Brain microvascular endothelial cell (primary cell): ENCODE results near the gene KATNB1.

Experiments used
- DNase-seq: peaks from one replicate; pipeline ENCODE4 v3.0.0-alpha.2; 2020
- H3K27ac ChIP-seq: fragments of 250-450 bp; sonication (Bioruptor Pico); 2 replicates; pipeline ENCODE4 v1.5.1; 2020; ENCODE audit warnings: mild to moderate bottlenecking, moderate library complexity
- H3K27me3 ChIP-seq: fragments of 250-450 bp; sonication (Bioruptor Pico); replicated peaks from 2 replicates; pipeline ENCODE4 v1.5.1; 2020; ENCODE audit warnings: mild to moderate bottlenecking
- H3K36me3 ChIP-seq: fragments of 250-450 bp; sonication (Bioruptor Pico); replicated peaks from 2 replicates; pipeline ENCODE4 v1.5.1; 2020; ENCODE audit warnings: mild to moderate bottlenecking
- H3K4me3 ChIP-seq: 2 replicates; pipeline ENCODE4 v1.5.1; 2011; ENCODE audit warnings: low read depth, mild to moderate bottlenecking, control low read depth, low read length, moderate library complexity
- CTCF ChIP-seq: IDR thresholded peaks from 2 replicates; pipeline ENCODE4 v1.5.1; 2011; ENCODE audit warnings: low read depth, mild to moderate bottlenecking, moderate library complexity, low read length, control low read depth, inconsistent platforms; ENCODE audit errors: missing control alignments
- in situ Hi-C: cut with HindIII; loops from 2 replicates; pipeline ENCODE4 v1.10.0; 2017; ENCODE audit warnings: low sequenced_read_pairs, low pct_ligation_motif_present

Gene KATNB1

GRCh38 chr16:57758331-57759117 is 23.0 kb downstream of the KATNB1 start:
- in situ Hi-C loops, result no loop called here
- Histone ChIP-seq H3K36me3 (peaks cover 53% of the 10 kb centered on the region), H3K27ac (no peak overlapping the region), H3K27me3 (no peaks in the 10 kb centered on the region), H3K4me3 (no peak overlapping the region)
- no peak for DNase-seq
- no peak for TF ChIP-seq CTCF

DNA sequence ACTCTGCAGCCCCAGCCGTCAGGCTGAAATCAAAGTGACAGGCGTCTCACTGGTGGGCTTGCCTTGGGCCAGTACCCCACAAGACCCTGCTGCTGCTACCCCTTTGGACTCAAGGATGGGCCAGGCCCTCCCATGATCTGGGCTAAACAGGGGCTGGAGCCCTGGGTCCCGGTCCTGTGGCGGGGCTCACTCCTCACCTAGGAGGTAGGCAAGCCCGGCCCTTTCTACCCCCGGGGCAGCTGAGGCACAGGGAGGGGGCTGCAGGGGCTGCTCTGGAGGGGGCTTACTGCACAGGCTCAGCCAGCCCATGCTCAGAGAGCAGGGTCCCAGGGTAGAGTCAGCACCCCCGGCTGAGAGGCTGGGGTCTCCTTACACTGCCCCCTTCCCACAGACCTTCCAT is 23.6 kb downstream of the KATNB1 start:
- H3K36me3 ChIP-seq, result peaks cover 50% of the 10 kb centered on the region
- no peaks in the 10 kb centered on the region for H3K27me3 ChIP-seq
- H3K4me3 ChIP-seq, result no peak overlapping the region
- H3K27ac ChIP-seq, result no peak overlapping the region
- in situ Hi-C loops, result no loop called here
- TF ChIP-seq CTCF, result no peak
- DNase-seq, result no peak

- TF ChIP-seq CTCF, result no peak
- H3K27ac ChIP-seq, result no peak overlapping the region
- DNase-seq, result no peak
- in situ Hi-C loops, result no loop called here
- peaks cover 52% of the 10 kb centered on the region for H3K36me3 ChIP-seq
- no peak overlapping the region for H3K4me3 ChIP-seq
- H3K27me3 ChIP-seq, result no peaks in the 10 kb centered on the region
These were observed 24.2 kb downstream of the KATNB1 start for GRCh38 chr16:57759541-57760356.

DNA sequence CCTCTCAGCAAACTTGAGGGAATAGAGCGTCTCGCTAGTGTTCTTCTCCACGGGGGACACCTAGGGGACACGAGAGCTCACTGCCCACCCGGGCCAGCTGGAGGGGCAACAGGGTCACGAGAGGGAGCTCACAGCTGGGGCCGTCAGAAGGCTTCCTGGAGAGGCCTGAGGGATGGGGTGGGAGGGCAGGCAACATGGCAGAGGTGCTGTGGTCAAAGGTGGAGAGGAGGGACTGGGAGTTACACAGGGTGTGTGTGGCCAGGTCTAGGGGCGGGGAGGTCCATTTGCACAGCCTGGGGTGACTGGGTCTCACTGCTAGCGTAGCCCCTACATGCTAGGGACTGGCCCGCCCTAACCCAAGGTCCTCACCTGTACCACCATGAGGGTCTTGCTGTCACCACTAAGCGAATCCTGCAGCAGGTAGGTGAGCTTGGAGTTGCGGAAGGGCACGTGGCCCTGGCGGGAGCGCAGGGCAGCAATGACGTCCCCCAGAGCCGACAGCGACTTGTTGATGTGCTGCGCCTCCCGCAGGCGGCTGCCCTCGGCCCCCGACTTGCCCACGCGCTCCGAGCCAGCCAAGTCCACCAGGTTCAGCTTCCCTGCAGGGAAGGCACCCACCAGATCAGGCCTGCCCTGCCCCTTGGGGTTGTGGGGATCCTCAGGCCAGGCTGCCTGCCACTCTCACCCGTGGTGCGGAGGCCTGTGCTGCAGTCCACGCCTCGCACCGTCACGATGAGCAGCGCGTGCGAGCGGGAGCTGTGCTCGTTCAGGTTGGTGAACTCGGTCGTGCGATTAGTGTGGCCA is 25.0 kb downstream of the KATNB1 start:
- no peak for TF ChIP-seq CTCF
- in situ Hi-C loops, result no loop called here
- Histone ChIP-seq H3K27me3 (no peaks in the 10 kb centered on the region), H3K4me3 (no peak overlapping the region), H3K36me3 (peaks cover 53% of the 10 kb centered on the region), H3K27ac (no peak overlapping the region)
- no peak for DNase-seq

GRCh38 chr16:57761301-57761700 is 25.7 kb downstream of the KATNB1 start:
- Histone ChIP-seq H3K36me3 (peaks cover 55% of the 10 kb centered on the region), H3K4me3 (no peak overlapping the region), H3K27ac (no peak overlapping the region), H3K27me3 (no peaks in the 10 kb centered on the region)
- TF ChIP-seq CTCF, result no peak
- no peak for DNase-seq
- in situ Hi-C loops, result no loop called here
